GM23338 (cell line): ENCODE data around the gene TIMM44.

Experiments used
- CREB1 ChIP-seq: fragments of 250-450 bp; sonication (Bioruptor Pico); IDR thresholded peaks from 2 replicates; pipeline ENCODE4 v1.5.0; 2020; ENCODE audit warnings: low read depth, mild to moderate bottlenecking, moderate library complexity
- ETS1 ChIP-seq: IDR thresholded peaks from 2 replicates; pipeline ENCODE4 v1.6.1; 2016; ENCODE audit warnings: antibody characterized with exemption
- EZH2 ChIP-seq: fragments of 200-600 bp; sonication (generic); IDR thresholded peaks from one replicate; pipeline ENCODE4 v1.8.0; 2017; ENCODE audit warnings: antibody characterized with exemption, mild to moderate bottlenecking, low read depth; ENCODE audit not compliant: unreplicated experiment
- EZH2phosphoT487 ChIP-seq: fragments of 200-600 bp; sonication (generic); IDR thresholded peaks from one replicate; pipeline ENCODE4 v1.8.1; 2018; ENCODE audit warnings: antibody characterized with exemption; ENCODE audit not compliant: unreplicated experiment
- JUNB ChIP-seq: IDR thresholded peaks from one replicate; pipeline ENCODE4 v1.6.1; 2016; ENCODE audit warnings: antibody characterized with exemption; ENCODE audit not compliant: unreplicated experiment
- POLR2AphosphoS5 ChIP-seq: IDR thresholded peaks from 2 replicates; pipeline ENCODE4 v1.6.1; 2016; ENCODE audit warnings: antibody characterized with exemption, low read depth
- REST ChIP-seq: IDR thresholded peaks from one replicate; pipeline ENCODE4 v1.6.1; 2018; ENCODE audit warnings: antibody characterized with exemption; ENCODE audit not compliant: unreplicated experiment
- ZNF114 ChIP-seq: fragments of 250-450 bp; sonication (Bioruptor Pico); IDR thresholded peaks from 2 replicates; pipeline ENCODE4 v1.5.0; 2020; ENCODE audit warnings: mild to moderate bottlenecking, moderate library complexity
- ZNF331 ChIP-seq: fragments of 250-450 bp; sonication (Bioruptor Pico); IDR thresholded peaks from 2 replicates; pipeline ENCODE4 v1.5.0; 2020; ENCODE audit warnings: low read depth, mild to moderate bottlenecking, moderate library complexity
- ZNF462 ChIP-seq: fragments of 250-450 bp; sonication (Bioruptor Pico); IDR thresholded peaks from 2 replicates; pipeline ENCODE4 v1.5.0; 2020; ENCODE audit warnings: mild to moderate bottlenecking, moderate library complexity
- TF ChIP-seq, protein P1 (sequence below), 2 experiments: fragments of 200-600 bp in 1 of 2; sonication (generic) in 1 of 2; conservative IDR thresholded peaks; 2 replicates each; pipeline versions ENCODE4 v1.5.1 to v1.6.1; 2016 to 2017; ENCODE audit warnings: antibody characterized with exemption in 2 of 2, low read depth in 2 of 2, mild to moderate bottlenecking in 2 of 2, moderate library complexity in 1 of 2

GRCh38 chr19:7904074-7905020 is 39.1 kb downstream of the TIMM44 start:
- TF ChIP-seq, protein P1, sequence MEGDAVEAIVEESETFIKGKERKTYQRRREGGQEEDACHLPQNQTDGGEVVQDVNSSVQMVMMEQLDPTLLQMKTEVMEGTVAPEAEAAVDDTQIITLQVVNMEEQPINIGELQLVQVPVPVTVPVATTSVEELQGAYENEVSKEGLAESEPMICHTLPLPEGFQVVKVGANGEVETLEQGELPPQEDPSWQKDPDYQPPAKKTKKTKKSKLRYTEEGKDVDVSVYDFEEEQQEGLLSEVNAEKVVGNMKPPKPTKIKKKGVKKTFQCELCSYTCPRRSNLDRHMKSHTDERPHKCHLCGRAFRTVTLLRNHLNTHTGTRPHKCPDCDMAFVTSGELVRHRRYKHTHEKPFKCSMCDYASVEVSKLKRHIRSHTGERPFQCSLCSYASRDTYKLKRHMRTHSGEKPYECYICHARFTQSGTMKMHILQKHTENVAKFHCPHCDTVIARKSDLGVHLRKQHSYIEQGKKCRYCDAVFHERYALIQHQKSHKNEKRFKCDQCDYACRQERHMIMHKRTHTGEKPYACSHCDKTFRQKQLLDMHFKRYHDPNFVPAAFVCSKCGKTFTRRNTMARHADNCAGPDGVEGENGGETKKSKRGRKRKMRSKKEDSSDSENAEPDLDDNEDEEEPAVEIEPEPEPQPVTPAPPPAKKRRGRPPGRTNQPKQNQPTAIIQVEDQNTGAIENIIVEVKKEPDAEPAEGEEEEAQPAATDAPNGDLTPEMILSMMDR (conservative IDR thresholded peaks at IDR 0.05; ENCODE audit: low read depth in 2 of 2): no peak
- no peak for TF ChIP-seq REST
- no peak for TF ChIP-seq POLR2AphosphoS5
- TF ChIP-seq EZH2phosphoT487: no peak
- no peak for TF ChIP-seq ZNF114 (CRISPR knock-in tag)
- TF ChIP-seq EZH2: no peak
- no peak for TF ChIP-seq JUNB
- TF ChIP-seq ETS1: no peak
- TF ChIP-seq ZNF331 (CRISPR knock-in tag): no peak
- TF ChIP-seq CREB1 (CRISPR knock-in tag): no peak
- TF ChIP-seq ZNF462 (CRISPR knock-in tag): no peak
